HG03520 (cell line): Measurements from ENCODE around the gene KRTAP6-2.

Experiments used
- ATAC-seq: cut with Tn5 transposase; IDR thresholded peaks from one replicate; pipeline ENCODE4 v1.9.1; 2021; ENCODE audit warnings: mild to moderate bottlenecking, moderate library complexity; ENCODE audit not compliant: unreplicated experiment

Gene KRTAP6-2

GRCh38 chr21:30598802-30599201 lies at the start of gene KRTAP6-2:
KRTAP6-2 (minus strand) TSS chr21:30598902; CDS start chr21:30598874, 28 bp downstream.
- no peak for ATAC-seq

GRCh38 chr21:30646904-30647414 lies 48.3 kb upstream of the KRTAP6-2 start:
- ATAC-seq: no peak

GRCh38 chr21:30642564-30642963 lies 43.9 kb upstream of the KRTAP6-2 start, which contains the start of gene KRTAP20-3:
KRTAP20-3 (plus strand) TSS chr21:30642864.
- no peak for ATAC-seq

- no peak for ATAC-seq
These were observed 40.0 kb upstream of the KRTAP6-2 start for GRCh38 chr21:30638686-30639085.

GRCh38 chr21:30634906-30635305 lies 36.2 kb upstream of the KRTAP6-2 start, which contains the start of gene KRTAP20-2:
KRTAP20-2 (plus strand) TSS chr21:30635206; CDS start chr21:30635264, 58 bp downstream.
- ATAC-seq: no peak

- ATAC-seq: no peak
These were observed 30.5 kb upstream of the KRTAP6-2 start for GRCh38 chr21:30629200-30629599.

- ATAC-seq: no peak
These were observed 29.4 kb upstream of the KRTAP6-2 start for GRCh38 chr21:30628109-30628508.

GRCh38 chr21:30625449-30626165 lies 26.9 kb upstream of the KRTAP6-2 start:
- ATAC-seq: no peak

GRCh38 chr21:30623362-30623761 lies 24.7 kb upstream of the KRTAP6-2 start:
- ATAC-seq: no peak

GRCh38 chr21:30620522-30620921 lies 21.8 kb upstream of the KRTAP6-2 start, which contains the start of gene KRTAP20-4:
KRTAP20-4 (plus strand) TSS chr21:30620627.
- no peak for ATAC-seq

GRCh38 chr21:30620080-30620479 lies 21.4 kb upstream of the KRTAP6-2 start:
- ATAC-seq: no peak

- no peak for ATAC-seq
These were observed 17.4 kb upstream of the KRTAP6-2 start, which contains the start of gene KRTAP20-1 for GRCh38 chr21:30616125-30616524. KRTAP20-1 (plus strand) TSS chr21:30616425; CDS start chr21:30616455, 30 bp downstream.

- no peak for ATAC-seq
These were observed 16.5 kb upstream of the KRTAP6-2 start for GRCh38 chr21:30615199-30615598.

GRCh38 chr21:30613836-30614235 lies 15.1 kb upstream of the KRTAP6-2 start, which contains the start of gene KRTAP6-1:
KRTAP6-1 (minus strand) TSS chr21:30613930; CDS start chr21:30613904, 26 bp downstream.
- ATAC-seq: no peak

GRCh38 chr21:30612132-30612531 lies 13.4 kb upstream of the KRTAP6-2 start:
- ATAC-seq: no peak

GRCh38 chr21:30605968-30606367 lies 7.3 kb upstream of the KRTAP6-2 start:
- ATAC-seq: no peak

- no peak for ATAC-seq
These were observed 2.1 kb upstream of the KRTAP6-2 start, which contains the start of gene KRTAP22-1 for GRCh38 chr21:30600787-30601186. KRTAP22-1 (plus strand) TSS chr21:30601087.

GRCh38 chr21:30592140-30592539 lies 6.6 kb downstream of the KRTAP6-2 start, which contains the start of gene KRTAP6-3:
KRTAP6-3 (plus strand) TSS chr21:30592440; CDS start chr21:30592446, 6 bp downstream.
- no peak for ATAC-seq

GRCh38 chr21:30590297-30590696 lies 8.4 kb downstream of the KRTAP6-2 start, which contains the start of gene KRTAP22-2:
KRTAP22-2 (minus strand) TSS chr21:30590397.
- ATAC-seq: no peak

- ATAC-seq: no peak
These were observed 15.8 kb downstream of the KRTAP6-2 start for GRCh38 chr21:30582870-30583269.

GRCh38 chr21:30580132-30580531 lies 18.6 kb downstream of the KRTAP6-2 start:
- ATAC-seq: no peak

- ATAC-seq: no peak
These were observed 19.4 kb downstream of the KRTAP6-2 start for GRCh38 chr21:30579346-30579745.
